Spleen (tissue), 11 donors: Measurements from ENCODE around the gene TAS2R40. TPM values are rescaled to one million over a fixed set of nuclear protein-coding genes. Genes with fewer than 3 reads are reported as not detected.

Source experiments
- DNase-seq: peaks from one replicate; pipeline ENCODE4 v3.0.0-alpha.2; 2020
- H3K27ac ChIP-seq, 8 donors: fragments of 200-600 bp; sonication (generic) in 7 of 8; 1 replicate in 4 of 8; 2 replicates in 4 of 8; pipeline versions ENCODE4 v1.5.0 to v1.8.0; 2016 to 2021; ENCODE audit warnings: inconsistent platforms in 4 of 8, mild to moderate bottlenecking in 4 of 8, moderate library complexity in 1 of 8
- H3K27me3 ChIP-seq, 7 donors: fragments of 200-600 bp; sonication (generic) in 6 of 7; replicated peaks in 1 of 7; 1 replicate in 4 of 7; 2 replicates in 3 of 7; pipeline versions ENCODE4 v1.5.0 to v1.8.0; 2016 to 2021; ENCODE audit warnings: inconsistent platforms in 3 of 7, mild to moderate bottlenecking in 1 of 7
- H3K36me3 ChIP-seq, 6 donors: fragments of 200-600 bp; sonication (generic) in 5 of 6; 1 replicate in 4 of 6; 2 replicates in 2 of 6; pipeline versions ENCODE4 v1.5.0 to v1.8.0; 2016 to 2021; ENCODE audit warnings: inconsistent platforms in 2 of 6
- H3K4me1 ChIP-seq, 6 donors: fragments of 200-600 bp; sonication (generic) in 5 of 6; 1 replicate in 3 of 6; 2 replicates in 3 of 6; pipeline versions ENCODE4 v1.5.0 to v1.8.0; 2016 to 2021; ENCODE audit warnings: inconsistent platforms in 3 of 6
- H3K4me3 ChIP-seq, 8 donors: fragments of 200-600 bp; sonication (generic) in 7 of 8; 1 replicate in 4 of 8; 2 replicates in 4 of 8; pipeline versions ENCODE4 v1.5.0 to v1.8.0; 2016 to 2021; ENCODE audit warnings: inconsistent platforms in 4 of 8, mild to moderate bottlenecking in 4 of 8, moderate library complexity in 2 of 8
- H3K9me3 ChIP-seq, 8 donors: fragments of 200-600 bp; sonication (generic) in 7 of 8; 1 replicate in 4 of 8; 2 replicates in 4 of 8; pipeline versions ENCODE4 v1.5.0 to v1.8.0; 2016 to 2021; ENCODE audit warnings: inconsistent platforms in 4 of 8
- POLR2A ChIP-seq, 3 donors: fragments of 450-650 bp; IDR thresholded peaks; one replicate each; pipeline ENCODE4 v1.5.1; 2017; ENCODE audit warnings: antibody characterized with exemption in 3 of 3, mild to moderate bottlenecking in 1 of 3
- POLR2AphosphoS5 ChIP-seq, 3 donors: sonication (generic); formaldehyde crosslinking; IDR thresholded peaks; one replicate each; pipeline ENCODE4 v1.5.1; 2017; ENCODE audit warnings: antibody characterized with exemption in 3 of 3
- WGBS, 5 donors: extraction: QIAGEN DNeasy Blood & Tissue Kit in 3 of 5; methylation state at CpG; one replicate each; pipeline versions ENCODE4 v1.1.5 to v1.1.7; 2013 to 2018; 5-methylcytosine and 5-hydroxymethylcytosine counted together
- intact Hi-C: fragments of 100-400 bp; cut with DNase I; formaldehyde crosslinking; loops from one replicate; pipeline ENCODE4 v1.15.0; 2023; ENCODE audit warnings: low total_unique reads
- polyA plus RNA-seq, 3 donors: library from polyadenylated mRNA; stranded (reverse); fragments of 200-250 nt; gene quantifications; one replicate each; pipeline ENCODE4 v1.2.1, GENCODE V29; 2013
- total RNA-seq, 7 donors: library from RNA; depleted of rRNA in 3 of 7; stranded (reverse); fragments of >200 nt in 3 of 7; fragmentation: NEBNext Ultra II Directional in 4 of 7; extraction: Animal tissue kit (Norgen Biotek cat#: 25700) in 4 of 7; gene quantifications; one replicate each; pipeline versions ENCODE4 v1.1.0 to v1.2.1, GENCODE V29; 2016 to 2021
- TF ChIP-seq, protein P1 (sequence below), 11 experiments: fragments of 200-600 bp in 7 of 11; fragments of 450-650 bp in 4 of 11; sonication (generic) in 4 of 11; IDR thresholded peaks in 8 of 11; conservative IDR thresholded peaks in 3 of 11; 1 replicate in 7 of 11; 2 replicates in 4 of 11; pipeline versions ENCODE4 v1.4.0 to v1.8.0; 2016 to 2021; ENCODE audit warnings: antibody characterized with exemption in 11 of 11, inconsistent platforms in 4 of 11, mild to moderate bottlenecking in 1 of 11
- donor health status: healthy with polysubstance abuse.
- donor health status: DM: no; HTN: no; CAD: no; lungs with moderate emphysema.
- donor health status: DM: no; HTN: no; CAD: no.
- donor health status: Bipolar disorder and iron deficiency.
- donor health status: healthy.
- donor health status: DM: no; HTN: no; CAD: no.
- donor health status: DM: yes; HTN: yes; CAD: no.

The TAS2R40 gene
- total and polyA plus RNA-seq, 10 donors: not detected

- WGBS, 5 donors: 76 to 88% (median 86%) methylated on average over 3 of the region's 3 CpGs
- DNase-seq: no peak
- intact Hi-C loops: no loop called here
- Histone ChIP-seq H3K4me1 (peaks cover 0 to 22% (median 2%) of the 10 kb centered on the region in 6 donors), H3K4me3 (no peak overlapping the region), H3K36me3 (no peaks in the 10 kb centered on the region), H3K27ac (peak overlapping the region in 2 of 8 donors; percentile 11 to 55), H3K9me3 (peaks cover 0 to 26% (median 21%) of the 10 kb centered on the region in 8 donors), H3K27me3 (peaks cover 0 to 6% (median 0%) of the 10 kb centered on the region in 7 donors)
- TF ChIP-seq POLR2AphosphoS5 (IDR thresholded peaks at IDR 0.05) (no peak), POLR2A (IDR thresholded peaks at IDR 0.05) (no peak)
- TF ChIP-seq, protein P1, sequence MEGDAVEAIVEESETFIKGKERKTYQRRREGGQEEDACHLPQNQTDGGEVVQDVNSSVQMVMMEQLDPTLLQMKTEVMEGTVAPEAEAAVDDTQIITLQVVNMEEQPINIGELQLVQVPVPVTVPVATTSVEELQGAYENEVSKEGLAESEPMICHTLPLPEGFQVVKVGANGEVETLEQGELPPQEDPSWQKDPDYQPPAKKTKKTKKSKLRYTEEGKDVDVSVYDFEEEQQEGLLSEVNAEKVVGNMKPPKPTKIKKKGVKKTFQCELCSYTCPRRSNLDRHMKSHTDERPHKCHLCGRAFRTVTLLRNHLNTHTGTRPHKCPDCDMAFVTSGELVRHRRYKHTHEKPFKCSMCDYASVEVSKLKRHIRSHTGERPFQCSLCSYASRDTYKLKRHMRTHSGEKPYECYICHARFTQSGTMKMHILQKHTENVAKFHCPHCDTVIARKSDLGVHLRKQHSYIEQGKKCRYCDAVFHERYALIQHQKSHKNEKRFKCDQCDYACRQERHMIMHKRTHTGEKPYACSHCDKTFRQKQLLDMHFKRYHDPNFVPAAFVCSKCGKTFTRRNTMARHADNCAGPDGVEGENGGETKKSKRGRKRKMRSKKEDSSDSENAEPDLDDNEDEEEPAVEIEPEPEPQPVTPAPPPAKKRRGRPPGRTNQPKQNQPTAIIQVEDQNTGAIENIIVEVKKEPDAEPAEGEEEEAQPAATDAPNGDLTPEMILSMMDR (IDR thresholded peaks at IDR 0.05 in 8 of 11, conservative IDR thresholded peaks at IDR 0.05 in 3 of 11): no peak
These were observed 12.7 kb downstream of the TAS2R40 start for GRCh38 chr7:143234533-143234875.

GRCh38 chr7:143235561-143235960 lies 13.7 kb downstream of the TAS2R40 start:
- peaks cover 0 to 6% (median 0%) of the 10 kb centered on the region in 7 donors for H3K27me3 ChIP-seq
- H3K36me3 ChIP-seq: no peaks in the 10 kb centered on the region
- WGBS, 5 donors: 20 to 58% (median 37%) methylated on average over 1 of the region's 1 CpG
- H3K4me1 ChIP-seq: peaks cover 0 to 27% (median 4%) of the 10 kb centered on the region in 6 donors
- no peak for DNase-seq
- no peak overlapping the region for H3K4me3 ChIP-seq
- TF ChIP-seq, protein P1 (IDR thresholded peaks at IDR 0.05 in 8 of 11, conservative IDR thresholded peaks at IDR 0.05 in 3 of 11): no peak
- no peak for TF ChIP-seq POLR2AphosphoS5 (IDR thresholded peaks at IDR 0.05)
- no peak for TF ChIP-seq POLR2A (IDR thresholded peaks at IDR 0.05)
- peak overlapping the region in 2 of 8 donors; percentile 31 to 55 for H3K27ac ChIP-seq
- peaks cover 0 to 26% (median 21%) of the 10 kb centered on the region in 8 donors for H3K9me3 ChIP-seq
- intact Hi-C loops: no loop called here

- peaks cover 0 to 26% (median 21%) of the 10 kb centered on the region in 8 donors for H3K9me3 ChIP-seq
- peak overlapping the region in 1 of 8 donors; percentile 55 for H3K27ac ChIP-seq
- peaks cover 0 to 35% (median 10%) of the 10 kb centered on the region in 6 donors for H3K4me1 ChIP-seq
- peaks cover 0 to 6% (median 0%) of the 10 kb centered on the region in 7 donors for H3K27me3 ChIP-seq
- no peak overlapping the region for H3K4me3 ChIP-seq
- no peaks in the 10 kb centered on the region for H3K36me3 ChIP-seq
- DNase-seq: no peak
- WGBS, 5 donors: 76 to 95% (median 85%) methylated on average over 3 of the region's 3 CpGs
- TF ChIP-seq, protein P1 (IDR thresholded peaks at IDR 0.05 in 8 of 11, conservative IDR thresholded peaks at IDR 0.05 in 3 of 11): no peak
- TF ChIP-seq POLR2AphosphoS5 (IDR thresholded peaks at IDR 0.05) (no peak), POLR2A (IDR thresholded peaks at IDR 0.05) (no peak)
- intact Hi-C loops: no loop called here
These were observed 14.7 kb downstream of the TAS2R40 start for GRCh38 chr7:143236408-143236990.

- Histone ChIP-seq H3K27me3 (peaks cover 0 to 6% (median 0%) of the 10 kb centered on the region in 7 donors), H3K27ac (peak overlapping the region in 4 of 8 donors; percentile 66 to 93 (median 88)), H3K9me3 (peaks cover 0 to 26% (median 21%) of the 10 kb centered on the region in 8 donors), H3K4me1 (peaks cover 0 to 35% (median 10%) of the 10 kb centered on the region in 6 donors), H3K36me3 (no peaks in the 10 kb centered on the region), H3K4me3 (peak overlapping the region in 1 of 8 donors; percentile 38)
- intact Hi-C loops: no loop called here
- TF ChIP-seq POLR2AphosphoS5 (IDR thresholded peaks at IDR 0.05) (no peak), POLR2A (IDR thresholded peaks at IDR 0.05) (no peak)
- TF ChIP-seq, protein P1 (IDR thresholded peaks at IDR 0.05 in 8 of 11, conservative IDR thresholded peaks at IDR 0.05 in 3 of 11): no peak
- no peak for DNase-seq
These were observed 15.5 kb downstream of the TAS2R40 start for GRCh38 chr7:143237366-143237765.
